Erythroblast (primary cell): ENCODE results near the gene NDUFS5.

Experiments
- GATA1 ChIP-seq: IDR thresholded peaks from 2 replicates; pipeline ENCODE4 v1.6.1; 2011; ENCODE audit warnings: low read depth, mild to moderate bottlenecking, control low read depth, low read length, moderate library complexity
- POLR2A ChIP-seq: IDR thresholded peaks from 2 replicates; pipeline ENCODE4 v1.6.1; 2011; ENCODE audit warnings: mild to moderate bottlenecking, low read length

GRCh38 chr1:39076127-39076798 is 50.1 kb downstream of the NDUFS5 start:
- TF ChIP-seq POLR2A (no peak), GATA1 (no peak)
